Adrenal gland (tissue), 12 donors: ENCODE measurements around the gene ZNF143. TPM values are rescaled to one million over a fixed set of nuclear protein-coding genes. Genes with fewer than 3 reads are reported as not detected.

Experiments
- DNase-seq, 7 donors: peaks; one replicate each; pipeline ENCODE4 v3.0.0-alpha.2; 2019 to 2020
- H3K27ac ChIP-seq, 5 donors: fragments of 200-600 bp; sonication (generic) in 4 of 5; 1 replicate in 3 of 5; 2 replicates in 2 of 5; pipeline versions ENCODE4 v1.5.1 to v1.8.0; 2016 to 2020; ENCODE audit warnings: mild to moderate bottlenecking in 1 of 5
- H3K27me3 ChIP-seq: fragments of 200-600 bp; 2 replicates; pipeline ENCODE4 v1.8.0; 2021
- H3K36me3 ChIP-seq, 2 donors: fragments of 200-600 bp; replicated peaks in 1 of 2; 1 replicate in 1 of 2; 2 replicates in 1 of 2; pipeline versions ENCODE4 v1.5.1 to v1.8.0; 2018 to 2022
- H3K4me1 ChIP-seq, 2 donors: fragments of 200-600 bp; replicated peaks in 1 of 2; 1 replicate in 1 of 2; 2 replicates in 1 of 2; pipeline versions ENCODE4 v1.5.1 to v1.8.0; 2018 to 2021
- H3K4me3 ChIP-seq, 4 donors: fragments of 200-600 bp; sonication (generic) in 3 of 4; one replicate each; pipeline ENCODE4 v1.5.1; 2016 to 2018
- H3K9me3 ChIP-seq, 3 donors: fragments of 200-600 bp; sonication (generic) in 1 of 3; replicated peaks in 1 of 3; 1 replicate in 2 of 3; 2 replicates in 1 of 3; pipeline versions ENCODE4 v1.5.1 to v1.8.0; 2016 to 2021
- CTCF ChIP-seq, 6 experiments: fragments of 450-650 bp in 4 of 6; fragments of 200-600 bp in 2 of 6; sonication (generic) in 1 of 6; IDR thresholded peaks; 1 replicate in 5 of 6; 2 replicates in 1 of 6; pipeline versions ENCODE4 v1.5.1 to v1.8.0; 2016 to 2021; ENCODE audit warnings: antibody characterized with exemption in 6 of 6, mild to moderate bottlenecking in 2 of 6, moderate library complexity in 1 of 6
- POLR2A ChIP-seq, 2 donors: fragments of 450-650 bp; IDR thresholded peaks; one replicate each; pipeline ENCODE4 v1.6.1; 2017; ENCODE audit warnings: antibody characterized with exemption in 2 of 2, mild to moderate bottlenecking in 2 of 2, moderate library complexity in 1 of 2
- WGBS, 4 donors: extraction: QIAGEN DNeasy Blood & Tissue Kit in 2 of 4; methylation state at CpG; one replicate each; pipeline versions ENCODE4 v1.1.5 to v1.1.7; 2013 to 2017; 5-methylcytosine and 5-hydroxymethylcytosine counted together
- intact Hi-C, 2 donors: fragments of 100-400 bp; cut with DNase I; formaldehyde crosslinking; loops; one replicate each; pipeline versions ENCODE4 v1.14.1 to v1.15.0; 2022 to 2023
- polyA plus RNA-seq, 3 donors: library from polyadenylated mRNA; stranded (reverse); fragments of 200-250 nt in 2 of 3; fragments of 350-450 nt in 1 of 3; fragmentation: Illumina TruSeq in 1 of 3; extraction: RNeasy Lipid Tissue Mini Kit (QIAGEN cat#74804) in 1 of 3; gene quantifications; one replicate each; pipeline ENCODE4 v1.2.3, GENCODE V29; 2013 to 2014
- total RNA-seq, 9 donors: library from RNA; depleted of rRNA in 4 of 9; stranded (reverse); fragments of >200 nt in 4 of 9; fragments of 120-200 nt in 1 of 9; fragmentation: NEBNext Ultra II Directional in 1 of 9; extraction: Animal tissue kit (Norgen Biotek cat#: 25700) in 1 of 9; gene quantifications; one replicate each; pipeline versions ENCODE4 v1.1.0 to v1.2.4, GENCODE V29; 2013 to 2023
- donor health status: healthy with polysubstance abuse.
- donor health status: Bipolar disorder and iron deficiency.
- donor health status: DM: yes; HTN: yes; CAD: no.
- donor health status: DM: no; HTN: no; CAD: no.
- donor health status: DM: no; HTN: no; CAD: no.
- donor health status: DM: yes; HTN: yes; CAD: no.

ZNF143 gene
- total and polyA plus RNA-seq, 12 donors = 6.8 to 29.8 (median 17.1) TPM

DNA sequence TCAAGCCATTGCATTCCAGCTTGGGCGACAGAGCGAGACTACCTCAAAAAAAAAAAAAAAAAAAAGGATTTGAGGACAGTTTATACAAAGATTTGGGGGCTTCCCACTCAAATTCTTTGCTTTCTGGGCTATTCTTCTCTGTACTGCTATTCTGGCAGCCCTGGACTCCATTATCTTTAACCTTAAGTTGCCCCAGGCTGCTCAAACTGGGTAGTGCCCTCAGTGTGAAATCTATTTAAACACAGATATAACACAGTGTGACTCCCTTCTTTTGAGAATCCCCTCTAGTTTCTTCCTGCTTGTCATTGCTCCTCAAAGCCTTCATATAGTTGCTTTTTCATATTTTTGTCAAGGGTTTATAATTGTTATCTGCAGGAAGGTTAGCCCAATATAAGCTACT, 63.2 kb downstream of the ZNF143 start:
- WGBS, 4 donors = 88 to 97% (median 94%) methylated on average over 2 of the region's 2 CpGs
- peaks cover 0 to 15% of the 10 kb centered on the region in 2 donors for H3K36me3 ChIP-seq
- no peak for TF ChIP-seq CTCF (IDR thresholded peaks at IDR 0.05)
- no peak for TF ChIP-seq POLR2A (IDR thresholded peaks at IDR 0.05)
- no peak for DNase-seq
- intact Hi-C loops = loop anchor here in 1 of 2 donors (10.0 kb wide), 1 partner anchor 51 kb away; the partner anchor contains the start of gene WEE1
- H3K27ac ChIP-seq = no peak overlapping the region
- H3K4me3 ChIP-seq = no peak overlapping the region
- H3K9me3 ChIP-seq = no peaks in the 10 kb centered on the region
- no peaks in the 10 kb centered on the region for H3K27me3 ChIP-seq
- peaks cover 21 to 26% of the 10 kb centered on the region in 2 donors for H3K4me1 ChIP-seq

GRCh38 chr11:9525116-9525515, 64.3 kb downstream of the ZNF143 start:
- no peak for TF ChIP-seq CTCF (IDR thresholded peaks at IDR 0.05)
- TF ChIP-seq POLR2A (IDR thresholded peaks at IDR 0.05) = no peak
- no peaks in the 10 kb centered on the region for H3K27me3 ChIP-seq
- peaks cover 21 to 33% of the 10 kb centered on the region in 2 donors for H3K4me1 ChIP-seq
- DNase-seq = no peak
- H3K36me3 ChIP-seq = peaks cover 0 to 8% of the 10 kb centered on the region in 2 donors
- WGBS, 4 donors = 86 to 96% (median 89%) methylated on average over 3 of the region's 3 CpGs
- H3K9me3 ChIP-seq = no peaks in the 10 kb centered on the region
- intact Hi-C loops = loop anchor here in 1 of 2 donors (10.0 kb wide), 1 partner anchor 50 kb away; the partner anchor contains the start of gene WEE1
- no peak overlapping the region for H3K27ac ChIP-seq
- no peak overlapping the region for H3K4me3 ChIP-seq

DNA sequence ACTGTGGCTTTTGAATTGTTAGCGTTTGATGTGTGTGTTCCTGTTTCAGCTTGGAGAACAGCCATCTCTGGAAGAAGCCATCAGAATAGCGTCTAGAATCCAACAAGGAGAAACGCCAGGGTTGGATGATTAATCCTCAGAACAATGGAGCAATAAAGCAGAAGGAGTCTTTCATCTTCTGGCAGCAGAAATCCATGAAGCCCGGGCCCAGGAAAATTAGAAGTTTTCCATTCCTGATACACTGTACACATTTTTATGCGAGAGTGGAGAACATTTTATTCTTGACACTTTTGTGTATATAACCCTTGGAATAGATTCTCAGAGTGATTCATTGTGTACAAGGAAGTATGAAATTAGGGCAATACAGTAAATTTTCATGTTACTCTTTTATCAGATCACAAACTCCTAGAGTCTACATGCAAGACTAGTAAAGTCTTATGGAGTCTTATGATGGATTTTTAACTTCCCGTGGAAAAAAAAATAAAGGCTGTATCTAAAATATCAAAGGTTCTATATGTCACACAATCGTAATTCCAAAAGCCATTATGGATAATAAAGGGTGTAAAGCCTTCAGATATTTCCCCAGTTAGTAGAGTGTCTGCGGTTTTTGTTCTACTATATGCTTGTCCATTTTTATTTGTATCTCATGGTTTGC, 66.8 kb downstream of the ZNF143 start:
- Histone ChIP-seq H3K27me3 (no peaks in the 10 kb centered on the region), H3K4me1 (peaks cover 21 to 33% of the 10 kb centered on the region in 2 donors), H3K9me3 (no peaks in the 10 kb centered on the region), H3K27ac (peak overlapping the region in 3 of 5 donors; percentile 36 to 42 (median 41)), H3K36me3 (peaks cover 0 to 8% of the 10 kb centered on the region in 2 donors), H3K4me3 (no peak overlapping the region)
- intact Hi-C loops = loop anchor here in 1 of 2 donors (10.0 kb wide), 1 partner anchor 47 kb away; the partner anchor contains the start of gene WEE1
- DNase-seq = peak in 5 of 7 donors; percentile 20 to 51 (median 47)
- TF ChIP-seq POLR2A (IDR thresholded peaks at IDR 0.05) (no peak), CTCF (IDR thresholded peaks at IDR 0.05) (no peak)
- 25 to 35% (median 28%) methylated on average over 8 of the region's 8 CpGs for WGBS, 4 donors

DNA sequence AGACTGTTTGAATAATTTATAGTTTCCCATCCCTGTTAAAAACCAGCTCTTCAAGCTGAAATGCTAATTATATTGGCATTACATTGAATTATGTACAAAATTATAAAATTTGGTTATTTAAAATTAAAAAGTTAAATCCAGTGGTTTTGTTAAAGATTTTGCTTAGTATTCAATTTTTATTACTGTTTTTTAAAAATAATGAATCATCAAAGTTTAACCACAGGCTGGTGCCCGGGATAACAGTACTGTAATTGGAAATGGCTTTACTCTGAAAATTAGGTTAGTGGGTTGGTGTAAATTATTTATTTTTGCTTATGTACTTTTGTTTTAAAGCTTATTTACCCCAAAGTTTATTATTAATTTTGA, 67.3 kb downstream of the ZNF143 start:
- H3K9me3 ChIP-seq = no peaks in the 10 kb centered on the region
- peak overlapping the region in 2 of 5 donors; percentile 36 to 41 for H3K27ac ChIP-seq
- no peak for DNase-seq
- H3K36me3 ChIP-seq = peaks cover 0 to 8% of the 10 kb centered on the region in 2 donors
- H3K4me1 ChIP-seq = peaks cover 21 to 33% of the 10 kb centered on the region in 2 donors
- H3K27me3 ChIP-seq = no peaks in the 10 kb centered on the region
- TF ChIP-seq POLR2A (IDR thresholded peaks at IDR 0.05) = no peak
- TF ChIP-seq CTCF (IDR thresholded peaks at IDR 0.05) = no peak
- H3K4me3 ChIP-seq = no peak overlapping the region
- 75 to 85% (median 83%) methylated on average over 1 of the region's 1 CpG for WGBS, 4 donors
- intact Hi-C loops = loop anchor here in 1 of 2 donors (10.0 kb wide), 1 partner anchor 47 kb away; the partner anchor contains the start of gene WEE1
